Loucy (cell line): ENCODE results near the gene CLINT1.

ENCODE experiments used
- EZH2phosphoT487 ChIP-seq: fragments of 200-600 bp; IDR thresholded peaks from 2 replicates; pipeline ENCODE4 v1.6.1; 2018; ENCODE audit warnings: antibody characterized with exemption, mild to moderate bottlenecking, moderate library complexity, borderline replicate concordance
- TF ChIP-seq, protein P1 (sequence below): fragments of 200-600 bp; sonication (generic); conservative IDR thresholded peaks from 2 replicates; pipeline ENCODE4 v1.5.1; 2014; ENCODE audit warnings: mild to moderate bottlenecking, antibody characterized with exemption, low read length

DNA sequence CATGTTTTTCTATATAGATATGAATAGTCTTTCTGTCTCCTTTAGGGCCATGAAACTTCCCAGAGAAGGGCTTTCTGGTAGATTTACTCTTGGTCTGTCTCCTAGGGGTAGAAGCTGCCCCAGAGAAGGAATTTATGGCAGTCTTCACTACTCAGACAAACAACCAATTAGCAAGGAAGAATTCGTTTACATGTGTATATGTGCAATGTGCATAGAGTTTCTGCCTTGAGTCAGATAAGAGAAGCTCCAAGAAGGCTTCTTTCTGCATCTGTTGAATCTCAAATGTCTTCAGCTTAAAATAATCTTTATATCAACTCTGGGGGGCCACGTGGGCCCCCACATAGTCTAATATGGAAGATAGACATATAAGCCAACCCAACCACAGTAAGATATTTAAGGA, 7.6 kb upstream of the CLINT1 start:
- TF ChIP-seq, protein P1, sequence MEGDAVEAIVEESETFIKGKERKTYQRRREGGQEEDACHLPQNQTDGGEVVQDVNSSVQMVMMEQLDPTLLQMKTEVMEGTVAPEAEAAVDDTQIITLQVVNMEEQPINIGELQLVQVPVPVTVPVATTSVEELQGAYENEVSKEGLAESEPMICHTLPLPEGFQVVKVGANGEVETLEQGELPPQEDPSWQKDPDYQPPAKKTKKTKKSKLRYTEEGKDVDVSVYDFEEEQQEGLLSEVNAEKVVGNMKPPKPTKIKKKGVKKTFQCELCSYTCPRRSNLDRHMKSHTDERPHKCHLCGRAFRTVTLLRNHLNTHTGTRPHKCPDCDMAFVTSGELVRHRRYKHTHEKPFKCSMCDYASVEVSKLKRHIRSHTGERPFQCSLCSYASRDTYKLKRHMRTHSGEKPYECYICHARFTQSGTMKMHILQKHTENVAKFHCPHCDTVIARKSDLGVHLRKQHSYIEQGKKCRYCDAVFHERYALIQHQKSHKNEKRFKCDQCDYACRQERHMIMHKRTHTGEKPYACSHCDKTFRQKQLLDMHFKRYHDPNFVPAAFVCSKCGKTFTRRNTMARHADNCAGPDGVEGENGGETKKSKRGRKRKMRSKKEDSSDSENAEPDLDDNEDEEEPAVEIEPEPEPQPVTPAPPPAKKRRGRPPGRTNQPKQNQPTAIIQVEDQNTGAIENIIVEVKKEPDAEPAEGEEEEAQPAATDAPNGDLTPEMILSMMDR: no peak
- no peak for TF ChIP-seq EZH2phosphoT487
